K562 (cell line): ENCODE measurements around the gene BBLN. TPM values are rescaled to one million over a fixed set of nuclear protein-coding genes. Genes with fewer than 3 reads are reported as not detected.
A peak's percentile ranks its signal among the peaks of the same experiment; 100 is the strongest.

ENCODE experiments used
- ASH1L ChIP-seq: fragments of 450-650 bp; IDR thresholded peaks from 2 replicates; pipeline ENCODE4 v1.6.1; 2018; ENCODE audit warnings: borderline replicate concordance, mild to moderate bottlenecking, low read depth; ENCODE audit not compliant: partially characterized antibody
- BRD9 ChIP-seq: fragments of 450-650 bp; IDR thresholded peaks from 2 replicates; pipeline ENCODE4 v1.6.1; 2018; ENCODE audit warnings: low read depth; ENCODE audit not compliant: partially characterized antibody
- ELF1 ChIP-seq: fragments of 200-800 bp; sonication (Bioruptor generic); IDR thresholded peaks from 2 replicates; pipeline ENCODE4 v1.6.1; 2016; ENCODE audit warnings: missing genetic modification characterization, missing compliant biosample characterization
- EZH2 ChIP-seq: IDR thresholded peaks from 2 replicates; pipeline ENCODE4 v1.6.1; 2012; ENCODE audit warnings: low read depth, mild to moderate bottlenecking, inconsistent platforms, low read length, borderline replicate concordance
- HNRNPUL1 ChIP-seq: fragments of 200-400 bp; formaldehyde crosslinking; IDR thresholded peaks from 2 replicates; pipeline ENCODE4 v1.6.1; 2017; ENCODE audit warnings: low read length
- MAFF ChIP-seq: IDR thresholded peaks from 2 replicates; pipeline ENCODE4 v1.6.1; 2012; ENCODE audit warnings: low read length, improper control_type of control experiment
- NFE2L1 ChIP-seq: fragments of 450-650 bp; IDR thresholded peaks from 2 replicates; pipeline ENCODE4 v1.6.1; 2016; ENCODE audit warnings: missing genetic modification characterization, low read depth, mild to moderate bottlenecking, missing compliant biosample characterization, moderate library complexity, borderline replicate concordance
- ZBTB1 ChIP-seq: sonication (generic); formaldehyde crosslinking; IDR thresholded peaks from 2 replicates; pipeline ENCODE4 v1.8.1; 2023; ENCODE audit warnings: missing genetic modification reagents, low read depth, mild to moderate bottlenecking, borderline replicate concordance
- ZKSCAN1 ChIP-seq: fragments of 150-350 bp; IDR thresholded peaks from 2 replicates; pipeline ENCODE4 v1.6.1; 2016; ENCODE audit warnings: low read depth, low read length
- ZNF780A ChIP-seq: fragments of 250-450 bp; sonication (Bioruptor Pico); IDR thresholded peaks from 2 replicates; pipeline ENCODE4 v1.5.0; 2021; ENCODE audit warnings: mild to moderate bottlenecking
- polyA plus RNA-seq, 8 experiments: library from polyadenylated mRNA; depleted of rRNA in 4 of 8; stranded (reverse) in 5 of 8; unstranded in 3 of 8; fragments of >200 nt; fragmentation: Nextera tagmentation in 2 of 8; fragmentation: Illumina TruSeq in 1 of 8; extraction: Ambion mirVana in 2 of 8; extraction: Trizol in 1 of 8; gene quantifications; 2 replicates each; pipeline versions ENCODE4 v1.2.1 to v1.2.3, GENCODE V29; 2011 to 2014; ENCODE audit warnings: inconsistent platforms in 1 of 8, missing spikeins in 1 of 8
- total RNA-seq, 7 experiments: library from RNA; depleted of rRNA in 6 of 7; stranded (reverse); fragments of >200 nt in 6 of 7; fragmentation: Illumina TruSeq in 2 of 7; extraction: Trizol in 2 of 7; gene quantifications; 2 replicates each; pipeline versions ENCODE4 v1.2.1 to v1.2.3, GENCODE V29; 2011 to 2021; ENCODE audit warnings: low replicate concordance in 1 of 7
- TF ChIP-seq, protein P1 (sequence below), 2 experiments: fragments of 450-650 bp in 1 of 2; sonication (generic) in 1 of 2; formaldehyde crosslinking in 1 of 2; IDR thresholded peaks; 2 replicates each; pipeline versions ENCODE4 v1.7.1 to v1.9.0; 2016 to 2022; ENCODE audit warnings: inconsistent platforms in 1 of 2, mild to moderate bottlenecking in 1 of 2, missing genetic modification reagents in 1 of 2
- TF ChIP-seq, protein P2 (sequence below), 2 experiments: fragments of 150-350 bp in 1 of 2; IDR thresholded peaks; 2 replicates each; pipeline ENCODE4 v1.6.1; 2012 to 2016; ENCODE audit warnings: low read depth in 2 of 2, low read length in 2 of 2, mild to moderate bottlenecking in 1 of 2, moderate library complexity in 1 of 2

Gene BBLN
- total and polyA plus RNA-seq, 9 of the 15 experiments (the other 6 are each of a cell fraction or from before 2014, with no cell fraction given) = 4.2 to 331 (median 87.1) TPM

DNA sequence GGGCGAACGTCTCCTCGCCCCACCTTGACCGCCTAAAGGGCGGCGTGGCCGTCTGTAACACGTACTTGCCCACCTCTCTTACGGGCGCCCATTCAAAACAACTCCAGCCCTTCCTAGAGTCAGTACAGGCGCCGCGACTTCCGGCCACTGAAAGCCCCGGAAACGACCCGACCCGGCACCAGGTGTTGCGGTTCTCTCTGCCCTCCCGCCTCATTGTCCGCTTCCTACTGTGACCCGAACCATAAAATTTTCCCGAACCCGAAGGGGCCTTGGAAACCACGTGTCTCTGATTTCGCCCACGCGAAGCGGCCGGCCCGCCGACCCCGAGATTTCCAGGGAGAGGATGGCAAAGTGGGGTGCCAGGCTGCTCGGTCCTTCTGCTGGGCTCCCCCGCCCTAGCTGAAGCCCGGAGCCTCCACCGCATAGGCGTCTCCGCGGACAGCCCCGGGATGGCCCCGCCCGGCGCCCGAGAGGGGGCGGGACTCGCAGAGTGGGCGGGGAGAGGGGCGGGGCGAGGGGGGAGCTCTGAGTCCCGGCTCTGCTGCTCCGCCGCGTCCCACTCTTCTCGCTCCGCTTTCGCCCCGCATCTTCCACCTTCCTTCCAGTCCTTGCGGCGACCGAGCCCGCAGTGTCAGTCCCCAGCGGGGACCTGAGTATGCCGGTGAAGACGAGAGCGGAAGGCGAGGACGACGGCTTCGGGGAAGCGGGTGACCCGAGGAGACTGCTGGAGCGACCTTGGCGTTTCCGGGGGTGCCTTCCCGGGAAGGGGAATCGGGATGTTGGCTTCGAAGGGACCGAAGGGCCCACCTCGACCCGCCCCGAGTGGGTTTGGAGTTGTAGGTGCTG lies 31.9 kb upstream of the BBLN start (continued):
- TF ChIP-seq, protein P1, sequence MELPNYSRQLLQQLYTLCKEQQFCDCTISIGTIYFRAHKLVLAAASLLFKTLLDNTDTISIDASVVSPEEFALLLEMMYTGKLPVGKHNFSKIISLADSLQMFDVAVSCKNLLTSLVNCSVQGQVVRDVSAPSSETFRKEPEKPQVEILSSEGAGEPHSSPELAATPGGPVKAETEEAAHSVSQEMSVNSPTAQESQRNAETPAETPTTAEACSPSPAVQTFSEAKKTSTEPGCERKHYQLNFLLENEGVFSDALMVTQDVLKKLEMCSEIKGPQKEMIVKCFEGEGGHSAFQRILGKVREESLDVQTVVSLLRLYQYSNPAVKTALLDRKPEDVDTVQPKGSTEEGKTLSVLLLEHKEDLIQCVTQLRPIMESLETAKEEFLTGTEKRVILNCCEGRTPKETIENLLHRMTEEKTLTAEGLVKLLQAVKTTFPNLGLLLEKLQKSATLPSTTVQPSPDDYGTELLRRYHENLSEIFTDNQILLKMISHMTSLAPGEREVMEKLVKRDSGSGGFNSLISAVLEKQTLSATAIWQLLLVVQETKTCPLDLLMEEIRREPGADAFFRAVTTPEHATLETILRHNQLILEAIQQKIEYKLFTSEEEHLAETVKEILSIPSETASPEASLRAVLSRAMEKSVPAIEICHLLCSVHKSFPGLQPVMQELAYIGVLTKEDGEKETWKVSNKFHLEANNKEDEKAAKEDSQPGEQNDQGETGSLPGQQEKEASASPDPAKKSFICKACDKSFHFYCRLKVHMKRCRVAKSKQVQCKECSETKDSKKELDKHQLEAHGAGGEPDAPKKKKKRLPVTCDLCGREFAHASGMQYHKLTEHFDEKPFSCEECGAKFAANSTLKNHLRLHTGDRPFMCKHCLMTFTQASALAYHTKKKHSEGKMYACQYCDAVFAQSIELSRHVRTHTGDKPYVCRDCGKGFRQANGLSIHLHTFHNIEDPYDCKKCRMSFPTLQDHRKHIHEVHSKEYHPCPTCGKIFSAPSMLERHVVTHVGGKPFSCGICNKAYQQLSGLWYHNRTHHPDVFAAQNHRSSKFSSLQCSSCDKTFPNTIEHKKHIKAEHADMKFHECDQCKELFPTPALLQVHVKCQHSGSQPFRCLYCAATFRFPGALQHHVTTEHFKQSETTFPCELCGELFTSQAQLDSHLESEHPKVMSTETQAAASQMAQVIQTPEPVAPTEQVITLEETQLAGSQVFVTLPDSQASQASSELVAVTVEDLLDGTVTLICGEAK (IDR thresholded peaks at IDR 0.05) = peak; percentile 78
- TF ChIP-seq, protein P1 (CRISPR knock-in tag; IDR thresholded peaks at IDR 0.05) = no peak
- TF ChIP-seq NFE2L1 = no peak
- TF ChIP-seq ELF1 (tag) = peak; percentile 86
- TF ChIP-seq ZKSCAN1 = no peak
- no peak for TF ChIP-seq ASH1L
- no peak for TF ChIP-seq ZNF780A (CRISPR knock-in tag)
- no peak for TF ChIP-seq ZBTB1
- no peak for TF ChIP-seq HNRNPUL1
- no peak for TF ChIP-seq MAFF
- TF ChIP-seq, protein P2, sequence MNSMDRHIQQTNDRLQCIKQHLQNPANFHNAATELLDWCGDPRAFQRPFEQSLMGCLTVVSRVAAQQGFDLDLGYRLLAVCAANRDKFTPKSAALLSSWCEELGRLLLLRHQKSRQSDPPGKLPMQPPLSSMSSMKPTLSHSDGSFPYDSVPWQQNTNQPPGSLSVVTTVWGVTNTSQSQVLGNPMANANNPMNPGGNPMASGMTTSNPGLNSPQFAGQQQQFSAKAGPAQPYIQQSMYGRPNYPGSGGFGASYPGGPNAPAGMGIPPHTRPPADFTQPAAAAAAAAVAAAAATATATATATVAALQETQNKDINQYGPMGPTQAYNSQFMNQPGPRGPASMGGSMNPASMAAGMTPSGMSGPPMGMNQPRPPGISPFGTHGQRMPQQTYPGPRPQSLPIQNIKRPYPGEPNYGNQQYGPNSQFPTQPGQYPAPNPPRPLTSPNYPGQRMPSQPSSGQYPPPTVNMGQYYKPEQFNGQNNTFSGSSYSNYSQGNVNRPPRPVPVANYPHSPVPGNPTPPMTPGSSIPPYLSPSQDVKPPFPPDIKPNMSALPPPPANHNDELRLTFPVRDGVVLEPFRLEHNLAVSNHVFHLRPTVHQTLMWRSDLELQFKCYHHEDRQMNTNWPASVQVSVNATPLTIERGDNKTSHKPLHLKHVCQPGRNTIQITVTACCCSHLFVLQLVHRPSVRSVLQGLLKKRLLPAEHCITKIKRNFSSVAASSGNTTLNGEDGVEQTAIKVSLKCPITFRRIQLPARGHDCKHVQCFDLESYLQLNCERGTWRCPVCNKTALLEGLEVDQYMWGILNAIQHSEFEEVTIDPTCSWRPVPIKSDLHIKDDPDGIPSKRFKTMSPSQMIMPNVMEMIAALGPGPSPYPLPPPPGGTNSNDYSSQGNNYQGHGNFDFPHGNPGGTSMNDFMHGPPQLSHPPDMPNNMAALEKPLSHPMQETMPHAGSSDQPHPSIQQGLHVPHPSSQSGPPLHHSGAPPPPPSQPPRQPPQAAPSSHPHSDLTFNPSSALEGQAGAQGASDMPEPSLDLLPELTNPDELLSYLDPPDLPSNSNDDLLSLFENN (IDR thresholded peaks at IDR 0.05; ENCODE audit: low read depth in 2 of 2, low read length in 2 of 2) = no peak; a peak in 2 of 4 replicates
- no peak for TF ChIP-seq EZH2
- no peak for TF ChIP-seq BRD9
